Left lung (tissue), 14 donors: ENCODE data around the gene ITGA3. TPM values are rescaled to one million over a fixed set of nuclear protein-coding genes. Genes with fewer than 3 reads are reported as not detected.
A peak's percentile ranks its signal among the peaks of the same experiment; 100 is the strongest.

Source experiments
- ATAC-seq: fragments of 200-7000 bp; cut with Tn5 transposase; one replicate; pipeline ENCODE4 v1.9.1; 2020; ENCODE audit warnings: moderate library complexity
- DNase-seq, 4 donors: peaks; one replicate each; pipeline ENCODE4 v3.0.0-alpha.2; 2013 to 2020
- H3K27ac ChIP-seq, 2 donors: fragments of 200-600 bp; sonication (generic) in 1 of 2; one replicate each; pipeline versions ENCODE4 v1.5.0 to v1.8.0; 2020 to 2021
- H3K27me3 ChIP-seq, 2 donors: fragments of 200-600 bp; sonication (generic) in 1 of 2; one replicate each; pipeline versions ENCODE4 v1.5.0 to v1.8.0; 2020 to 2021
- H3K36me3 ChIP-seq, 2 donors: fragments of 200-600 bp; sonication (generic) in 1 of 2; one replicate each; pipeline versions ENCODE4 v1.5.0 to v1.8.0; 2020 to 2021
- H3K4me1 ChIP-seq, 2 donors: fragments of 200-600 bp; one replicate each; pipeline ENCODE4 v1.8.0; 2021
- H3K4me3 ChIP-seq, 2 donors: fragments of 200-600 bp; sonication (generic) in 1 of 2; one replicate each; pipeline versions ENCODE4 v1.5.0 to v1.8.0; 2020 to 2021; ENCODE audit warnings: mild to moderate bottlenecking in 1 of 2
- H3K9me3 ChIP-seq, 2 donors: fragments of 200-600 bp; sonication (generic) in 1 of 2; one replicate each; pipeline versions ENCODE4 v1.5.0 to v1.8.0; 2020 to 2021
- intact Hi-C, 2 donors: fragments of 100-400 bp; cut with DNase I; formaldehyde crosslinking; loops; one replicate each; pipeline versions ENCODE4 v1.11.2 to v1.14.2; 2022
- long read RNA-seq, 12 donors: library from polyadenylated mRNA in 2 of 12; unstranded in 2 of 12; transcript quantifications; one replicate each; pipeline ENCODE4 v2.0.0 and lab custom pipeline, GENCODE V29; 2019 to 2026
- polyA plus RNA-seq, 6 donors: library from polyadenylated mRNA; unstranded; fragments of 120-200 nt; gene quantifications; one replicate each; pipeline ENCODE4 v1.2.1, GENCODE V29; 2013; ENCODE audit not compliant: insufficient read length in 6 of 6
- total RNA-seq, 2 donors: library from RNA; stranded (reverse); fragmentation: NEBNext Ultra II Directional; extraction: Animal tissue kit (Norgen Biotek cat#: 25700); gene quantifications; one replicate each; pipeline ENCODE4 v1.2.1, GENCODE V29; 2021
- TF ChIP-seq, protein P1 (sequence below), 2 donors: fragments of 200-600 bp; sonication (generic) in 1 of 2; IDR thresholded peaks; one replicate each; pipeline versions ENCODE4 v1.5.0 to v1.8.0; 2021; ENCODE audit warnings: antibody characterized with exemption in 2 of 2
- donor health status: DM: no; HTN: yes; CAD: no.
- donor health status: DM: no; HTN: no; CAD: no.

ITGA3 gene
- total RNA-seq (100 to 1,000 TPM; 182 to 311 TPM), polyA plus RNA-seq (10 to 100 TPM; 43.0 to 66.7 (median 50.9) TPM)
- long read RNA-seq, donor 1, transcript ITGA3-208 (3 exons, 3,055 nt) = major isoform, 11 of 19 reads
- long read RNA-seq, donor 1, transcript ITGA3-216 (1 exons, 2,495 nt) = minor isoform, 5 of 19 reads
- long read RNA-seq, donor 1, partial matches to known transcripts = 0 of 19 reads
- long read RNA-seq, donor 1, other reads (novel, unspliced or antisense) = 0 of 19 reads
- long read RNA-seq, donor 2, partial matches to known transcripts = 0 of 6 reads
- long read RNA-seq, donor 2, other reads (novel, unspliced or antisense) = 0 of 6 reads
- long read RNA-seq, donor 3, full-length matches to known transcripts = 2 of 2 reads
- long read RNA-seq, donor 3, partial matches to known transcripts = 0 of 2 reads
- long read RNA-seq, donor 3, other reads (novel, unspliced or antisense) = 0 of 2 reads
- long read RNA-seq, donor 4, partial matches to known transcripts = 0 of 10 reads
- long read RNA-seq, donor 4, other reads (novel, unspliced or antisense) = 8 of 10 reads
- long read RNA-seq, donor 5, full-length matches to known transcripts = 9 of 1,470 reads
- long read RNA-seq, donor 5, partial matches to known transcripts = 1,461 of 1,470 reads
- long read RNA-seq, donor 5, other reads (novel, unspliced or antisense) = 0 of 1,470 reads
- long read RNA-seq, donor 6, full-length matches to known transcripts = 4 of 4 reads
- long read RNA-seq, donor 6, partial matches to known transcripts = 0 of 4 reads
- long read RNA-seq, donor 6, other reads (novel, unspliced or antisense) = 0 of 4 reads
- long read RNA-seq, donor 7, full-length matches to known transcripts = 9 of 9 reads
- long read RNA-seq, donor 7, partial matches to known transcripts = 0 of 9 reads
- long read RNA-seq, donor 7, other reads (novel, unspliced or antisense) = 0 of 9 reads
- long read RNA-seq, donor 8, full-length matches to known transcripts = 11 of 22 reads
- long read RNA-seq, donor 8, partial matches to known transcripts = 11 of 22 reads
- long read RNA-seq, donor 8, other reads (novel, unspliced or antisense) = 0 of 22 reads
- long read RNA-seq, donor 9 = 0 reads
- long read RNA-seq, donor 10, partial matches to known transcripts = 0 of 10 reads
- long read RNA-seq, donor 10, other reads (novel, unspliced or antisense) = 7 of 10 reads
- long read RNA-seq, donor 11 = 0 reads
- long read RNA-seq, donor 12, partial matches to known transcripts = 6 of 14 reads
- long read RNA-seq, donor 12, other reads (novel, unspliced or antisense) = 0 of 14 reads

- Histone ChIP-seq H3K27me3 (peaks cover 0 to 50% of the 10 kb centered on the region in 2 donors), H3K4me3 (peak within 1 kb of the TSS; percentile 61 to 78), H3K9me3 (no peaks in the 10 kb centered on the region), H3K4me1 (peaks cover 62 to 96% of the 10 kb centered on the region in 2 donors), H3K27ac (peak within 1 kb of the TSS; percentile 87 to 93), H3K36me3 (no peaks in the 10 kb centered on the region)
- ATAC-seq (peak; percentile 72), DNase-seq (peak in 3 of 4 donors; percentile 80 to 92 (median 87))
- intact Hi-C loops = no loop called here
- TF ChIP-seq, protein P1, sequence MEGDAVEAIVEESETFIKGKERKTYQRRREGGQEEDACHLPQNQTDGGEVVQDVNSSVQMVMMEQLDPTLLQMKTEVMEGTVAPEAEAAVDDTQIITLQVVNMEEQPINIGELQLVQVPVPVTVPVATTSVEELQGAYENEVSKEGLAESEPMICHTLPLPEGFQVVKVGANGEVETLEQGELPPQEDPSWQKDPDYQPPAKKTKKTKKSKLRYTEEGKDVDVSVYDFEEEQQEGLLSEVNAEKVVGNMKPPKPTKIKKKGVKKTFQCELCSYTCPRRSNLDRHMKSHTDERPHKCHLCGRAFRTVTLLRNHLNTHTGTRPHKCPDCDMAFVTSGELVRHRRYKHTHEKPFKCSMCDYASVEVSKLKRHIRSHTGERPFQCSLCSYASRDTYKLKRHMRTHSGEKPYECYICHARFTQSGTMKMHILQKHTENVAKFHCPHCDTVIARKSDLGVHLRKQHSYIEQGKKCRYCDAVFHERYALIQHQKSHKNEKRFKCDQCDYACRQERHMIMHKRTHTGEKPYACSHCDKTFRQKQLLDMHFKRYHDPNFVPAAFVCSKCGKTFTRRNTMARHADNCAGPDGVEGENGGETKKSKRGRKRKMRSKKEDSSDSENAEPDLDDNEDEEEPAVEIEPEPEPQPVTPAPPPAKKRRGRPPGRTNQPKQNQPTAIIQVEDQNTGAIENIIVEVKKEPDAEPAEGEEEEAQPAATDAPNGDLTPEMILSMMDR (IDR thresholded peaks at IDR 0.05) = no peak
Observed at GRCh38 chr17:50055426-50056216, at the start of gene ITGA3. Gene ITGA3, plus strand, starts transcription at chr17:50056110. Its CDS starts 330 bp downstream, at chr17:50056440.

DNA sequence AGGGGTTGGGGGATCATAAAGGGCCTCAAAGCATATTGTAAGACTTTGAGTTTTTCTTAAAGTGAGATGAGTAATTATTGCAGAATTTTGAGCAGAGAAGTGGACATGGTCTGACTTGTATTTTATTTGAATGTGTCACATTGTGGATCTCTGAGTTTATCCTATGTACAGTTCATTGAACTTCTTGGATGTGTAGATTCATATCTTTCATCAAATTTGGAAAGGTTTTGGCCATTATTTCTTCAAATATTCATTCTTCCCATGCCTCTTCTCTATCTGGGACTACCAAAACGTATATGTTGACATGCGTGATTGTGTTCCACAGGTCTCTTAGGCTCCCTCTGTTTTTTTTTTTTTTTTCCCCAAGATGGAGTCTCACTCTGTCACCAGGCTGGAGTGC lies 46.6 kb upstream of the ITGA3 start:
- no peak for ATAC-seq
- Histone ChIP-seq H3K36me3 (no peaks in the 10 kb centered on the region), H3K4me3 (no peak overlapping the region), H3K27me3 (peaks cover 0 to 42% of the 10 kb centered on the region in 2 donors), H3K4me1 (no peaks in the 10 kb centered on the region), H3K27ac (no peak overlapping the region), H3K9me3 (peaks cover 0 to 11% of the 10 kb centered on the region in 2 donors)
- no peak for DNase-seq
- intact Hi-C loops = no loop called here
- TF ChIP-seq, protein P1 (IDR thresholded peaks at IDR 0.05) = no peak

DNA sequence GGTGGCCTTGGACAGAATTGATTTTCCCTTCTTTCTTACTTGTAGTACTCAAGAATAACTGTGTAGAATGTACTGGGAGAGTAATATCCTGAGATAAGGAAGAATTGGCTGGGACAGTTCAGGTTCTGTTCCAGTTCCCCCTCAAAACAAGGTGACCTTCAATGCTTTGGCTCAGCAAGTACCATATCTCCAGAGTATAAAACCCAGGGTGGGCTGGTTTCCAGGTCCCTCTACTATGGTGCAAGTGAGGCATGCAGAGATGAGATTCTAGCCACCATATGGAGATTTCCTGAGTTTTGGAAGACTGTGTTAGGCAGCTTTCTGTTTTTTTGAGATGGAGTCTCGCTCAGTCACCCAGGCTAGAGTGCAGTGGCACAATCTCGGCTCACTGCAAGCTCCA lies 42.8 kb upstream of the ITGA3 start:
- intact Hi-C loops = no loop called here
- ATAC-seq = no peak
- TF ChIP-seq, protein P1 (IDR thresholded peaks at IDR 0.05) = no peak
- Histone ChIP-seq H3K4me1 (no peaks in the 10 kb centered on the region), H3K27ac (no peak overlapping the region), H3K27me3 (peaks cover 0 to 24% of the 10 kb centered on the region in 2 donors), H3K36me3 (no peaks in the 10 kb centered on the region), H3K9me3 (peaks cover 0 to 14% of the 10 kb centered on the region in 2 donors), H3K4me3 (no peak overlapping the region)
- DNase-seq = no peak

GRCh38 chr17:50014471-50015088 lies 41.3 kb upstream of the ITGA3 start:
- Histone ChIP-seq H3K27ac (no peak overlapping the region), H3K9me3 (peaks cover 0 to 11% of the 10 kb centered on the region in 2 donors), H3K27me3 (peaks cover 0 to 21% of the 10 kb centered on the region in 2 donors), H3K4me1 (no peaks in the 10 kb centered on the region), H3K36me3 (no peaks in the 10 kb centered on the region), H3K4me3 (no peak overlapping the region)
- no peak for DNase-seq
- intact Hi-C loops = no loop called here
- TF ChIP-seq, protein P1 (IDR thresholded peaks at IDR 0.05) = no peak
- ATAC-seq = no peak
